HCT116 (cell line): ENCODE measurements around the gene NCAPD2. TPM values are rescaled to one million over a fixed set of nuclear protein-coding genes. Genes with fewer than 3 reads are reported as not detected.
A peak's percentile ranks its signal among the peaks of the same experiment; 100 is the strongest.

Source experiments
- ATAC-seq: fragments of 200-7000 bp; cut with Tn5 transposase; 2 replicates; pipeline ENCODE4 v1.9.1; 2020; ENCODE audit warnings: mild to moderate bottlenecking, moderate library complexity
- BruUV-seq: library from RNA; stranded (reverse); fragments of 400-500 nt; replicated peaks from 2 replicates; lab custom pipeline; 2021; lab: Mats Ljungman, UMichigan
- CTCF ChIA-PET: fragments of 300-600 bp; sonication (Branson Sonifier 250); formaldehyde crosslinking; loops from one replicate; lab custom pipeline; 2021; ENCODE audit warnings: antibody characterized with exemption; lab: Charles Lee
- POLR2A ChIA-PET: fragments of 300-600, 350-600 bp; sonication (Branson Sonifier 250); formaldehyde crosslinking; loops from one replicate; lab custom pipeline; 2021; ENCODE audit warnings: antibody characterized with exemption; lab: Charles Lee
- RAD21 ChIA-PET, 2 experiments: fragments of 300-600 bp; sonication (Branson Sonifier 250); formaldehyde crosslinking; loops; one replicate each; lab custom pipeline; 2023; ENCODE audit warnings: low total read pairs in 2 of 2; ENCODE audit not compliant: uncharacterized antibody in 2 of 2, unreplicated experiment in 2 of 2, low non-redundant PET in 1 of 2; lab: Charles Lee
- DNase-seq: peaks from one replicate; pipeline ENCODE4 v3.0.0-alpha.2; 2010; ENCODE audit warnings: low read depth, low spot score
- H2AFZ ChIP-seq: fragments of 200-600 bp; shearing (Covaris generic), sonication (generic); 2 replicates; pipeline ENCODE4 v1.6.1; 2017; ENCODE audit warnings: low read depth, mixed run types, mixed read lengths, antibody characterized with exemption, low read length; ENCODE audit not compliant: poor library complexity, severe bottlenecking
- H3K27ac ChIP-seq: 2 replicates; pipeline ENCODE4 v1.5.1; 2012; ENCODE audit warnings: low read depth, low read length
- H3K27me3 ChIP-seq: fragments of 200-600 bp; sonication (generic); 2 replicates; pipeline ENCODE4 v1.6.1; 2016; ENCODE audit warnings: mixed run types, low read length, mixed read lengths; ENCODE audit not compliant: insufficient read depth
- H3K36me3 ChIP-seq, 2 experiments: fragments of 200-500 bp in 1 of 2; fragments of 200-600 bp in 1 of 2; sonication (Bioruptor generic) in 1 of 2; sonication (generic) in 1 of 2; 2 replicates each; pipeline versions ENCODE4 v1.5.1 to v1.6.1; 2014 to 2016; ENCODE audit warnings: low read length in 2 of 2, inconsistent platforms in 1 of 2, mixed read lengths in 1 of 2, mixed run types in 1 of 2; ENCODE audit not compliant: insufficient read depth in 2 of 2, control insufficient read depth in 1 of 2
- H3K4me1 ChIP-seq, 2 experiments: fragments of 200-600 bp in 1 of 2; sonication (generic) in 1 of 2; 2 replicates each; pipeline versions ENCODE4 v1.5.1 to v1.6.1; 2012 to 2017; ENCODE audit warnings: low read length in 2 of 2, inconsistent platforms in 1 of 2, mild to moderate bottlenecking in 1 of 2, mixed read lengths in 1 of 2, mixed run types in 1 of 2, moderate library complexity in 1 of 2; ENCODE audit not compliant: insufficient read depth in 2 of 2, control insufficient read depth in 1 of 2
- H3K4me2 ChIP-seq: fragments of 200-600 bp; sonication (generic); 2 replicates; pipeline ENCODE4 v1.6.1; 2017; ENCODE audit warnings: mixed run types, low read length, mixed read lengths
- H3K4me3 ChIP-seq, 2 experiments: fragments of 200-600 bp in 1 of 2; sonication (generic) in 1 of 2; replicated peaks in 1 of 2; 2 replicates each; pipeline ENCODE4 v1.5.1; 2011 to 2016; ENCODE audit warnings: low read length in 2 of 2, control low read depth in 1 of 2, low read depth in 1 of 2, mild to moderate bottlenecking in 1 of 2, mixed read lengths in 1 of 2, mixed run types in 1 of 2
- H3K79me2 ChIP-seq: fragments of 200-600 bp; sonication (generic); 2 replicates; pipeline ENCODE4 v1.6.1; 2017; ENCODE audit warnings: mild to moderate bottlenecking, mixed run types, low read length, moderate library complexity, mixed read lengths; ENCODE audit not compliant: insufficient read depth
- H3K9ac ChIP-seq: fragments of 200-600 bp; sonication (generic); 2 replicates; pipeline ENCODE4 v1.6.1; 2016; ENCODE audit warnings: low read length, mixed read lengths
- H3K9me2 ChIP-seq: fragments of 200-600 bp; sonication (generic), shearing (Covaris generic); 2 replicates; pipeline ENCODE4 v1.6.1; 2017; ENCODE audit warnings: mixed run types, mild to moderate bottlenecking, moderate library complexity; ENCODE audit not compliant: insufficient read depth
- H3K9me3 ChIP-seq, 2 experiments: fragments of 200-500 bp in 1 of 2; fragments of 200-600 bp in 1 of 2; sonication (Bioruptor generic) in 1 of 2; sonication (generic) in 1 of 2; 2 replicates each; pipeline ENCODE4 v1.6.1; 2014 to 2017; ENCODE audit warnings: low read length in 2 of 2, mixed read lengths in 2 of 2, inconsistent platforms in 1 of 2, low read depth in 1 of 2, mild to moderate bottlenecking in 1 of 2, mixed run types in 1 of 2, moderate library complexity in 1 of 2; ENCODE audit not compliant: control insufficient read depth in 1 of 2, insufficient read depth in 1 of 2
- H4K20me1 ChIP-seq: fragments of 200-600 bp; sonication (generic), shearing (Covaris generic); 2 replicates; pipeline ENCODE4 v1.6.1; 2017; ENCODE audit warnings: mixed run types, mild to moderate bottlenecking, moderate library complexity; ENCODE audit not compliant: insufficient read depth
- CTCF ChIP-seq, 3 experiments: fragments of 200-600 bp in 1 of 3; sonication (generic) in 1 of 3; IDR thresholded peaks in 2 of 3; conservative IDR thresholded peaks in 1 of 3; 2 replicates each; pipeline ENCODE4 v1.5.1; 2012 to 2017; ENCODE audit warnings: low read depth in 2 of 3, low read length in 2 of 3, antibody characterized with exemption in 1 of 3, borderline replicate concordance in 1 of 3, control low read depth in 1 of 3, mild to moderate bottlenecking in 1 of 3, mixed read lengths in 1 of 3, mixed run types in 1 of 3, moderate library complexity in 1 of 3; ENCODE audit not compliant: insufficient read depth in 1 of 3
- EGR1 ChIP-seq: IDR thresholded peaks from 2 replicates; pipeline ENCODE4 v1.6.1; 2012; ENCODE audit warnings: low read depth
- ELF1 ChIP-seq: IDR thresholded peaks from 2 replicates; pipeline ENCODE4 v1.6.1; 2012; ENCODE audit warnings: low read depth, borderline replicate concordance
- FOSL1 ChIP-seq: IDR thresholded peaks from 2 replicates; pipeline ENCODE4 v1.6.1; 2012; ENCODE audit warnings: low read depth
- POLR2A ChIP-seq: IDR thresholded peaks from 2 replicates; pipeline ENCODE4 v1.7.0; 2011; ENCODE audit warnings: borderline replicate concordance; ENCODE audit not compliant: insufficient read depth, insufficient read length; ENCODE audit errors: extremely low read depth
- POLR2AphosphoS5 ChIP-seq: IDR thresholded peaks from 2 replicates; pipeline ENCODE4 v1.6.1; 2011; ENCODE audit warnings: mild to moderate bottlenecking, low read depth, low read length, moderate library complexity
- SIN3A ChIP-seq: IDR thresholded peaks from 2 replicates; pipeline ENCODE4 v1.6.1; 2012; ENCODE audit warnings: low read depth
- SP1 ChIP-seq: IDR thresholded peaks from 2 replicates; pipeline ENCODE4 v1.6.1; 2012; ENCODE audit warnings: low read depth
- SRF ChIP-seq: IDR thresholded peaks from 2 replicates; pipeline ENCODE4 v1.6.1; 2012; ENCODE audit warnings: low read depth
- YY1 ChIP-seq: IDR thresholded peaks from 2 replicates; pipeline ENCODE4 v1.6.1; 2011; ENCODE audit warnings: low read length, low read depth, moderate library complexity, mild to moderate bottlenecking; ENCODE audit not compliant: insufficient replicate concordance; ENCODE audit errors: extremely low read depth
- ZFX ChIP-seq: fragments of 450-650 bp; IDR thresholded peaks from 2 replicates; pipeline ENCODE4 v1.6.1; 2017
- intact Hi-C: fragments of 100-400 bp; cut with micrococcal nuclease; formaldehyde crosslinking; loops from 2 replicates; pipeline ENCODE4 v1.10.0; 2022
- total RNA-seq: library from RNA; stranded (reverse); gene quantifications from one replicate; pipeline ENCODE4 v1.2.1, GENCODE V29; 2021; ENCODE audit not compliant: unreplicated experiment
- TF ChIP-seq, protein P1 (sequence below): IDR thresholded peaks from 2 replicates; pipeline ENCODE4 v1.6.1; 2011; ENCODE audit warnings: mild to moderate bottlenecking, low read length, moderate library complexity; ENCODE audit not compliant: insufficient replicate concordance; ENCODE audit errors: extremely low read depth

Gene NCAPD2
- total RNA-seq, 1 experiment from 2014 or later = 177 TPM

DNA sequence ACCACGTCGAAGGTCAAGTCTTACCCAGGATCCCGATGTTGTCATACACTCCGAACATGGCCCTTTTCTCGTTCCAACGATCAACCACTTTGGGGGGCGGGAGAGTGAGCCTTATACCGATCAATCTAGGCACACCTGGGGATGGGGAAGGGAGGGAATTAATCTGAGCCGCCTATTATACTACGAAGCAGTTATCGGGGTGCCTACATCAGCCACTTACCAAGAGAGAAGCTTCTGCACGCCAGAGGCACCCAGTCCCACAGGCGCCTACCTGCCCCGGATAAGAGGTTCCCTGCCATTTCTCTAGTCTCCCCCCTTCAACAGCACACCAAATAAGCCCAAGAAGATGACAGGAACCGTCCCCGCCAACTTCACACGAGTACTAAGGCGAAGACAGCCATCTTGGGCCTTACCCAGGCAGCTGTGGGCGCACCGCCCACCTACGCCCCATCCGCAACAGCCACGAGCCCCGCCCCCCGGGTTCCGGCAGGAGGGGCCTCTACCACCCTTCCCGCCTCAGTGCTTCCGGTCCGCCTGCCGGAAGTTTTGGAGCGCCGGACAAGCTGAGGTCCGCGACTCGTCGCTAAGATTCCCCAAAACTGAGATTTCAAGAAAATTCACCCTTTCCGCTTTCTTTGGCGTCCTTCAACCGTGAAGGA lies 935 bp upstream of the NCAPD2 start, which contains the start of gene MRPL51:
TSS of gene MRPL51 (minus strand) at position 425 of the 659 bp plus-strand sequence. CDS start at position 299, 126 bp downstream.
- BruUV-seq = TSS peak; percentile 92
- ATAC-seq = peak; percentile 81
- CTCF ChIA-PET = no interaction called here
- TF ChIP-seq, protein P1, sequence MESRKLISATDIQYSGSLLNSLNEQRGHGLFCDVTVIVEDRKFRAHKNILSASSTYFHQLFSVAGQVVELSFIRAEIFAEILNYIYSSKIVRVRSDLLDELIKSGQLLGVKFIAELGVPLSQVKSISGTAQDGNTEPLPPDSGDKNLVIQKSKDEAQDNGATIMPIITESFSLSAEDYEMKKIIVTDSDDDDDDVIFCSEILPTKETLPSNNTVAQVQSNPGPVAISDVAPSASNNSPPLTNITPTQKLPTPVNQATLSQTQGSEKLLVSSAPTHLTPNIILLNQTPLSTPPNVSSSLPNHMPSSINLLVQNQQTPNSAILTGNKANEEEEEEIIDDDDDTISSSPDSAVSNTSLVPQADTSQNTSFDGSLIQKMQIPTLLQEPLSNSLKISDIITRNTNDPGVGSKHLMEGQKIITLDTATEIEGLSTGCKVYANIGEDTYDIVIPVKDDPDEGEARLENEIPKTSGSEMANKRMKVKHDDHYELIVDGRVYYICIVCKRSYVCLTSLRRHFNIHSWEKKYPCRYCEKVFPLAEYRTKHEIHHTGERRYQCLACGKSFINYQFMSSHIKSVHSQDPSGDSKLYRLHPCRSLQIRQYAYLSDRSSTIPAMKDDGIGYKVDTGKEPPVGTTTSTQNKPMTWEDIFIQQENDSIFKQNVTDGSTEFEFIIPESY = peak; percentile 46
- TF ChIP-seq SP1 (peak; percentile 63), YY1 (peak; percentile 96), ZFX (peak; percentile 43; the same call in 1 of the 2 replicates), FOSL1 (no peak), EGR1 (peak; percentile 84), ELF1 (peak; percentile 59), POLR2A (peak; percentile 92), SRF (no peak), CTCF (IDR thresholded peaks at IDR 0.05 in 2 of 3, conservative IDR thresholded peaks at IDR 0.05 in 1 of 3; ENCODE audit: borderline replicate concordance in 1 of 3, insufficient read depth in 1 of 3, low read depth in 2 of 3, low read length in 2 of 3) (no peak), POLR2AphosphoS5 (peak; percentile 89), SIN3A (peak; percentile 71)
- TF ChIP-seq, all 23 proteins: peak for 9
- Histone ChIP-seq H3K36me3 (peaks cover 16 to 32% of the 10 kb centered on the region in 2 experiments), H3K79me2 (peaks cover 54% of the 10 kb centered on the region), H3K9me2 (no peaks in the 10 kb centered on the region), H3K4me2 (peak within 1 kb of the TSS; percentile 98), H3K9ac (peak within 1 kb of the TSS; percentile 98), H2AFZ (peak within 1 kb of the TSS; percentile 86), H3K4me3 (peak within 1 kb of the TSS; percentile 86 to 90), H3K9me3 (no peaks in the 10 kb centered on the region), H3K27ac (peak within 1 kb of the TSS; percentile 97), H3K4me1 (peaks cover 12 to 19% of the 10 kb centered on the region in 2 experiments), H3K27me3 (no peaks in the 10 kb centered on the region), H4K20me1 (no peaks in the 10 kb centered on the region)
- intact Hi-C loops = loop anchor here (2.0 kb wide), 1 partner anchor 70 kb away; no protein-coding TSS in a partner anchor
- RAD21 ChIA-PET = interaction anchor here in 1 of 2 experiments (0.8 kb wide), 1 partner anchor 22 kb away, joined by 3 read pairs; the partner anchor contains the start of gene VAMP1
- peak; percentile 87 for DNase-seq
- POLR2A ChIA-PET = interaction anchor here (1.0 to 1.2 kb wide), 5 partner anchors 11 to 451 kb away, joined by 3 to 12 read pairs (median 5); partner anchors contain the start of genes C12orf57, GAPDH, RNU7-1 and VAMP1
